Subcutaneous abdominal adipose tissue (tissue), 5 donors: ENCODE measurements around the gene MED29.
"Not testable (repeated sequence)": the region's sequence is repeated elsewhere in the genome, so short reads cannot be mapped to it uniquely, and the experiment has no call there.

Experiments used
- H3K27ac ChIP-seq: one replicate; pipeline ENCODE4 v1.7.0; 2013; ENCODE audit warnings: low read depth, mild to moderate bottlenecking, inconsistent platforms, low read length, moderate library complexity
- H3K27me3 ChIP-seq, 5 donors: one replicate each; pipeline ENCODE4 v1.7.0; 2013; ENCODE audit warnings: low read length in 5 of 5, inconsistent platforms in 1 of 5; ENCODE audit not compliant: control insufficient read depth in 5 of 5, insufficient read depth in 4 of 5
- H3K36me3 ChIP-seq, 5 donors: one replicate each; pipeline ENCODE4 v1.7.0; 2013; ENCODE audit warnings: low read length in 5 of 5; ENCODE audit not compliant: control insufficient read depth in 5 of 5, insufficient read depth in 5 of 5
- H3K4me1 ChIP-seq, 5 donors: one replicate each; pipeline ENCODE4 v1.7.0; 2013; ENCODE audit warnings: low read length in 5 of 5, mild to moderate bottlenecking in 3 of 5, moderate library complexity in 1 of 5; ENCODE audit not compliant: control insufficient read depth in 5 of 5, insufficient read depth in 5 of 5
- H3K4me3 ChIP-seq, 5 donors: one replicate each; pipeline ENCODE4 v1.7.0; 2013; ENCODE audit warnings: low read length in 5 of 5, low read depth in 1 of 5
- H3K9ac ChIP-seq, 5 donors: one replicate each; pipeline ENCODE4 v1.7.0; 2013; ENCODE audit warnings: low read length in 5 of 5, mild to moderate bottlenecking in 4 of 5, moderate library complexity in 3 of 5
- H3K9me3 ChIP-seq, 5 donors: one replicate each; pipeline ENCODE4 v1.7.0; 2013; ENCODE audit warnings: low read length in 5 of 5; ENCODE audit not compliant: control insufficient read depth in 5 of 5
- donor health status: healthy.
- donor health status: healthy.
- donor health status: healthy.
- donor health status: healthy.
- donor health status: healthy.

The MED29 gene

DNA sequence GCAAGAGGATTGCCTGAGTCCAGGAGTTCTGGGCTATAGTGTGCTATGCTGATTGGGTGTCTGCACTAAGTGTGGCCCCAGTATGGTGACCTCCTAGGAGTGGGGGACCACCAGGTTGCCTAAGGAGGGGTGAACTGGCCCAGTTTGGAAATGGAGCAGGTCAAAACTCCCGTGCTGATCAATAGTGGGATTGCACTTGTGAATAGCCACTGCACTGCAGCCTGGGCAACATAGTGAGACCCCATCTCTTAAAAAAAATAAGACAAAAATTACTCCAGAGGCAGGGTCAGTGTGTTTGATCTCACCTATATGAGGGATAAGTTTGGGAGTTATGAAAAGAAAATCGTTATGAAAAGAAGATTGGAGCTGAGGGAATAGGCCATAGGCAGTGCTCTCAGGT lies 22.0 kb upstream of the MED29 start:
- Histone ChIP-seq H3K36me3 (peaks cover 13 to 48% (median 40%) of the 10 kb centered on the region in 5 donors), H3K9me3 (no peaks in the 10 kb centered on the region), H3K4me1 (peaks cover 15 to 35% (median 25%) of the 10 kb centered on the region in 5 donors)

GRCh38 chr19:39370735-39371134 lies 20.4 kb upstream of the MED29 start:
- Histone ChIP-seq H3K9ac (no peak overlapping the region), H3K27me3 (no peaks in the 10 kb centered on the region), H3K4me3 (no peak overlapping the region), H3K4me1 (peaks cover 15 to 31% (median 19%) of the 10 kb centered on the region in 5 donors), H3K27ac (no peak overlapping the region), H3K9me3 (no peaks in the 10 kb centered on the region), H3K36me3 (peaks cover 13 to 52% (median 45%) of the 10 kb centered on the region in 5 donors)

More for the DNA sequence above, 22.0 kb upstream of the MED29 start:
- Histone ChIP-seq H3K27me3 (no peaks in the 10 kb centered on the region), H3K4me3 (no peak overlapping the region), H3K27ac (no peak overlapping the region), H3K9ac (no peak overlapping the region)

- Histone ChIP-seq H3K9me3 (no peaks in the 10 kb centered on the region), H3K27ac (peak overlapping the region; percentile 88), H3K36me3 (peaks cover 16 to 58% (median 52%) of the 10 kb centered on the region in 5 donors), H3K9ac (peak overlapping the region; percentile 15 to 55 (median 35)), H3K27me3 (no peaks in the 10 kb centered on the region), H3K4me3 (peak overlapping the region; percentile 16 to 26 (median 23)), H3K4me1 (peaks cover 15 to 28% (median 19%) of the 10 kb centered on the region in 5 donors)
Observed at GRCh38 chr19:39372047-39372802, 19.0 kb upstream of the MED29 start.

- Histone ChIP-seq H3K4me3 (peak overlapping the region in 4 of 5 donors; percentile 13 to 26 (median 22)), H3K27me3 (no peaks in the 10 kb centered on the region), H3K9me3 (no peaks in the 10 kb centered on the region), H3K27ac (peak overlapping the region; percentile 88), H3K9ac (peak overlapping the region; percentile 15 to 55 (median 35)), H3K4me1 (peaks cover 17 to 34% (median 19%) of the 10 kb centered on the region in 5 donors), H3K36me3 (peaks cover 17 to 65% (median 59%) of the 10 kb centered on the region in 5 donors)
Observed at GRCh38 chr19:39372941-39373340, 18.2 kb upstream of the MED29 start.

DNA sequence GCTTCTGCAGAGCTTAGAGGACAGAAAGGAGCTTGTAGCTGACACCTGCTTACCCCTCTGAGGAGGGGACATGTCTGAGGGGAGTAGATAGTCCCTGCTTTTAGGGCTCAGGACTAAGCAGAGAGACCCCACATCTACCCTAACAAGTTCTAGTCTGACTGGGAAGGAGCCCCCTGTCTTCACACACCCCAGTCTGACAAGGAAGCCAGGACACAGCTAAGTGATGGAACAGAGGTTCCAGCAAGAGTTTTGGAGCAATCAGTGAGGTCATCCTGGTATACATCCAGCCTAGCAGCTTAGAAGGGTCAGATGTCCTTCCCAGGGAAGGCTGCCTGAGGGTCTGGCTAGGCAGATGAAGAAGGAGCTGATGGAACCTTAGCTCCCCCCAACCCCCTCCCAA lies 15.2 kb upstream of the MED29 start:
- no peak overlapping the region for H3K27ac ChIP-seq
- no peak overlapping the region for H3K4me3 ChIP-seq
- H3K36me3 ChIP-seq, result peaks cover 8 to 66% (median 66%) of the 10 kb centered on the region in 5 donors
- no peak overlapping the region for H3K9ac ChIP-seq
- no peaks in the 10 kb centered on the region for H3K27me3 ChIP-seq
- peaks cover 17 to 31% (median 19%) of the 10 kb centered on the region in 5 donors for H3K4me1 ChIP-seq
- H3K9me3 ChIP-seq, result no peaks in the 10 kb centered on the region

- Histone ChIP-seq H3K36me3 (peaks cover 14 to 80% (median 79%) of the 10 kb centered on the region in 5 donors), H3K27me3 (no peaks in the 10 kb centered on the region), H3K4me1 (peaks cover 8 to 21% (median 9%) of the 10 kb centered on the region in 5 donors), H3K4me3 (no peak overlapping the region), H3K9me3 (no peaks in the 10 kb centered on the region), H3K9ac (peak overlapping the region in 1 of 5 donors; percentile 23), H3K27ac (no peak overlapping the region)
Observed at GRCh38 chr19:39377373-39378362, 13.5 kb upstream of the MED29 start.

DNA sequence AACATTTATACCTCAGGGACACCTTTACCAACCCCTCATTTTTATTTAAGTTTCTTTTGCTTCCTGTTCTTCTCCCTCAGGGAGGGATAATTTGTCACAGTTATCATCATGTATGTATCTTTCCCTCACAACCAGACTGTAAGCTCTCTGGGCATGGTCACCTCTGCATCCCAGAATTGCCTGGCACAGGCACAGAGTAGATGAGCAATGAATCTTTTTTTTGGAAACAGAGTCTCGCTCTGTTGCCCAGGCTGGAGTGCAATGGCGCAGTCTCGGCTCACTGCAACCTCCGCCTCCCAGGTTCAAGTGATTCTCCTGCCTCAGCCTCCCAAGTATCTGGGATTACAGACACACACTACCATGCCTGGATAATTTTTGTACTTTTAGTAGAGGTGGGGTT lies 11.8 kb upstream of the MED29 start:
- peaks cover 14 to 97% (median 92%) of the 10 kb centered on the region in 5 donors for H3K36me3 ChIP-seq
- peaks cover 0 to 11% (median 0%) of the 10 kb centered on the region in 5 donors for H3K4me1 ChIP-seq
- H3K9me3 ChIP-seq, H3K4me3 ChIP-seq, H3K27me3 ChIP-seq, H3K9ac ChIP-seq, H3K27ac ChIP-seq: not testable (repeated sequence)

- H3K9ac ChIP-seq, result no peak overlapping the region
- H3K4me1 ChIP-seq, result peaks cover 0 to 11% (median 0%) of the 10 kb centered on the region in 5 donors
- H3K27me3 ChIP-seq, result no peaks in the 10 kb centered on the region
- H3K27ac ChIP-seq, result no peak overlapping the region
- H3K9me3 ChIP-seq, result no peaks in the 10 kb centered on the region
- peaks cover 14 to 96% (median 93%) of the 10 kb centered on the region in 5 donors for H3K36me3 ChIP-seq
- no peak overlapping the region for H3K4me3 ChIP-seq
Observed at GRCh38 chr19:39379865-39380396, 11.2 kb upstream of the MED29 start.

DNA sequence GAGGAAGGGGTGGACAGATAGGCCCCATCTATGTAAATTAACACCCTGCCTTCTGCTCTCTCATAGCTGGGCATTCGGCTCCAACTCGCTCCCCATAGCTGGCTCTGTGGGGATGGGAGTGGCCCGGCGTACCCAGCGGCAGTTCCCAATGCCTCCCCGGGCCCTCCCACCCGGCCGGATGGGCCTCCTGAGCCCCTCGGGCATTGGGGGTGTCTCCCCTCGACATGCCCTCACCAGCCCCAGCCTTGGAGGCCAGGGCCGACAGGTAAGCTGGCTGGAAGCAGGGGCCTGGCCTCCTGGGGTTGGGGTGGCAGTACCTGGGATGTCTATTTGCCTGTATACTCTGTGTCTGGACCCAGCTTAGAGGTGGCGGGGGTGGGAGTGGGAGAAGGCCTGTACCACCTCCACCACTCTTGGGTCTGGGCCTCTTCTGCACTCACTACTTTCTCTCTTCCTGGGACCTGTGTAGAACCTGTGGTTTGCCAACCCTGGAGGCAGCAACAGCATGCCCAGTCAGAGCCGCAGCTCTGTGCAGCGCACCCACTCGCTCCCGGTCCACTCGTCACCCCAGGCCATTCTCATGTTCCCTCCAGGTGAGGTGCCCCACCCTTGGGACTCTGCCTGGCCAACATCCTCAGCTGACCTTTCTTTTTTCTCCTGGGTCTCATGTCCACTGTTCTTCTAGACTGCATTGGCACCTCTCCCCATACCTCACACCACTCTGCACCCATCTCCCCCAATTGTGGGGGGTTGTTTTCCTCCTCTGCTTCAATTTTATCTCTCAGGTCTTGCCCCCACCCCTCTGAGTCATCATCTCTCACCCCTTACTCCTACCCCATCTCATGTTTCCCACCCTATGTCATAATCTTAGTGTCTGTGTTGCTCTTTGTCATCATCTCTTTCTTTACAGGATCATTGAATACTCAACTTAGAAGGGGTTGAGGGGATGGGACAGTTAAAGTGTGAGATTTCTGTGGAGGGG lies 10.4 kb upstream of the MED29 start:
- no peak overlapping the region for H3K9ac ChIP-seq
- H3K4me3 ChIP-seq, result no peak overlapping the region
- peaks cover 0 to 11% (median 0%) of the 10 kb centered on the region in 5 donors for H3K4me1 ChIP-seq
- H3K9me3 ChIP-seq, result no peaks in the 10 kb centered on the region
- no peak overlapping the region for H3K27ac ChIP-seq
- H3K27me3 ChIP-seq, result no peaks in the 10 kb centered on the region
- peaks cover 14 to 97% (median 94%) of the 10 kb centered on the region in 5 donors for H3K36me3 ChIP-seq
